ENCODE results near the gene SMARCA1. TPM values are rescaled to one million over a fixed set of nuclear protein-coding genes. Genes with fewer than 3 reads are reported as not detected.

Gene SMARCA1
- total and polyA plus RNA-seq, 2 of the 13 experiments (the other 11 are each of a cell fraction or from before 2014, with no cell fraction given): 97.7 to 145 TPM

- Histone ChIP-seq H4K20me1 (ENCODE audit: insufficient read depth, low read length) (peaks cover 2% of the 10 kb centered on the region; the same call in 1 of the 2 replicates), H3K4me1 (ENCODE audit: insufficient read depth, low read length) (no peaks in the 10 kb centered on the region), H3K4me3 (replicated peaks in 1 of 3; ENCODE audit: insufficient read depth in 1 of 3, low read depth in 2 of 3, low read length in 3 of 3) (no peak overlapping the region), H3K9me3 (ENCODE audit: low read length) (no peaks in the 10 kb centered on the region), H3K4me2 (ENCODE audit: low read depth, low read length) (no peak overlapping the region), H3K27me3 (ENCODE audit: control insufficient read depth in 1 of 2, insufficient read depth in 2 of 2, low read length in 2 of 2) (no peaks in the 10 kb centered on the region), H3K9ac (ENCODE audit: insufficient read depth, low read depth, low read length) (no peak overlapping the region), H3K79me2 (ENCODE audit: insufficient read depth, low read length) (peaks cover 2% of the 10 kb centered on the region), H3K27ac (ENCODE audit: extremely low read length, insufficient read depth, low read length) (no peak overlapping the region), H3K36me3 (replicated peaks in 1 of 2; ENCODE audit: control insufficient read depth in 1 of 2, insufficient read depth in 2 of 2, low read length in 2 of 2) (peaks cover 4 to 39% of the 10 kb centered on the region in 2 experiments), H2AFZ (ENCODE audit: low read length) (no peak overlapping the region)
- TF ChIP-seq STAT6 (CRISPR knock-in tag; IDR thresholded peaks at IDR 0.05; ENCODE audit: borderline replicate concordance): no peak
- TF ChIP-seq RBM22 (optimal IDR thresholded peaks at IDR 0.05; ENCODE audit: low read length): peak; percentile 59
- no peak for TF ChIP-seq ZSCAN12 (CRISPR knock-in tag; IDR thresholded peaks at IDR 0.05)
- no peak for TF ChIP-seq ZNF124 (CRISPR knock-in tag; IDR thresholded peaks at IDR 0.05)
- no peak for TF ChIP-seq FOSL2 (CRISPR knock-in tag; IDR thresholded peaks at IDR 0.05)
- TF ChIP-seq AGO1 (IDR thresholded peaks at IDR 0.05; ENCODE audit: low read depth, low read length, poor library complexity, severe bottlenecking): no peak
- TF ChIP-seq ZNF850 (CRISPR knock-in tag; conservative IDR thresholded peaks at IDR 0.05): no peak
- TF ChIP-seq ZNF605 (CRISPR knock-in tag; IDR thresholded peaks at IDR 0.05): no peak
- no peak for DNase-seq (ENCODE audit: low spot score)
- intact Hi-C loops (cut with micrococcal nuclease; ENCODE audit: unreplicated experiment): no loop called here
- WGBS (ENCODE audit: low lambda C conversion rate): 97% methylated on average over 6 of the region's 6 CpGs
- no peak for ATAC-seq
- CTCF ChIA-PET (ENCODE audit: low intra/inter-chr PET ratio, low total read pairs): no interaction called here
- BruUV-seq (replicated peaks): no TSS peak
- FAIRE-seq: no peak
- POLR2A ChIA-PET: no interaction called here
- in situ Hi-C loops (cut with HindIII; ENCODE audit: extremely low pct_ligation_motif_present, low pct_unique_long_range_greater_than_20kb): no loop called here
These were observed 42.4 kb downstream of the SMARCA1 start for GRCh38 chrX:129480889-129481288.
